GM19463 (cell line): ENCODE data around the gene HMGN3.

Experiments used
- ATAC-seq: cut with Tn5 transposase; IDR thresholded peaks from one replicate; pipeline ENCODE4 v1.9.1; 2021; ENCODE audit warnings: mild to moderate bottlenecking, moderate library complexity; ENCODE audit not compliant: unreplicated experiment

Gene HMGN3

GRCh38 chr6:79233611-79234149 is 802 bp downstream of the HMGN3 start:
- peak; percentile 65 for ATAC-seq

GRCh38 chr6:79232696-79233462 is 1.6 kb downstream of the HMGN3 start:
- ATAC-seq = no peak

GRCh38 chr6:79231666-79232065 is 2.8 kb downstream of the HMGN3 start:
- no peak for ATAC-seq

GRCh38 chr6:79231101-79231500 is 3.4 kb downstream of the HMGN3 start:
- ATAC-seq = no peak

GRCh38 chr6:79230149-79230548 is 4.3 kb downstream of the HMGN3 start:
- ATAC-seq = no peak

GRCh38 chr6:79227445-79227844 is 7.0 kb downstream of the HMGN3 start:
- no peak for ATAC-seq

GRCh38 chr6:79226660-79227059 is 7.8 kb downstream of the HMGN3 start:
- ATAC-seq = no peak

- no peak for ATAC-seq
Measured at GRCh38 chr6:79225717-79226599, 8.5 kb downstream of the HMGN3 start.

- ATAC-seq = no peak
Measured at GRCh38 chr6:79223611-79224404, 10.7 kb downstream of the HMGN3 start.

- ATAC-seq = no peak
Measured at GRCh38 chr6:79215213-79215824, 19.2 kb downstream of the HMGN3 start.

- ATAC-seq = no peak
Measured at GRCh38 chr6:79212859-79213258, 21.6 kb downstream of the HMGN3 start.

- no peak for ATAC-seq
Measured at GRCh38 chr6:79208816-79209215, 25.7 kb downstream of the HMGN3 start.

- ATAC-seq = no peak
Measured at GRCh38 chr6:79203753-79204253, 30.7 kb downstream of the HMGN3 start.

GRCh38 chr6:79202556-79202955 is 31.9 kb downstream of the HMGN3 start:
- no peak for ATAC-seq

GRCh38 chr6:79201983-79202382 is 32.5 kb downstream of the HMGN3 start:
- ATAC-seq = no peak

GRCh38 chr6:79201143-79201542 is 33.3 kb downstream of the HMGN3 start:
- no peak for ATAC-seq

GRCh38 chr6:79196912-79197311 is 37.6 kb downstream of the HMGN3 start:
- ATAC-seq = no peak

- ATAC-seq = no peak
Measured at GRCh38 chr6:79193971-79194370, 40.5 kb downstream of the HMGN3 start.

- ATAC-seq = no peak
Measured at GRCh38 chr6:79189760-79190350, 44.6 kb downstream of the HMGN3 start.

GRCh38 chr6:79188885-79189480 is 45.5 kb downstream of the HMGN3 start:
- ATAC-seq = no peak
